Panc1 (cell line): ENCODE results near the gene PHF2. TPM values are rescaled to one million over a fixed set of nuclear protein-coding genes. Genes with fewer than 3 reads are reported as not detected.

Experiments
- ATAC-seq: fragments of 200-7000 bp; cut with Tn5 transposase; 2 replicates; pipeline ENCODE4 v1.9.1; 2020; ENCODE audit warnings: mild to moderate bottlenecking, moderate library complexity
- BruUV-seq: library from RNA; stranded (reverse); fragments of 400-500 nt; replicated peaks from 2 replicates; lab custom pipeline; 2021; lab: Mats Ljungman, UMichigan
- CTCF ChIA-PET: fragments of 300-600 bp; sonication (Branson Sonifier 250); formaldehyde crosslinking; loops from one replicate; lab custom pipeline; 2022; ENCODE audit warnings: antibody characterized with exemption; lab: Charles Lee
- POLR2A ChIA-PET: fragments of 300-600 bp; sonication (Branson Sonifier 250); formaldehyde crosslinking; loops from one replicate; lab custom pipeline; 2022; ENCODE audit warnings: antibody characterized with exemption; lab: Charles Lee
- DNase-seq: peaks from one replicate; pipeline ENCODE4 v3.0.0-alpha.2; 2010; ENCODE audit warnings: low read depth, low spot score
- H3K27ac ChIP-seq: 2 replicates; pipeline ENCODE4 v1.5.1; 2011; ENCODE audit warnings: mild to moderate bottlenecking, low read length, inconsistent platforms
- H3K27me3 ChIP-seq: fragments of 200-500 bp; sonication (Bioruptor generic); 2 replicates; pipeline ENCODE4 v1.6.0; 2014; ENCODE audit warnings: low read length, inconsistent platforms; ENCODE audit not compliant: control insufficient read depth, insufficient read depth
- H3K36me3 ChIP-seq: fragments of 200-500 bp; sonication (Bioruptor generic); 2 replicates; pipeline ENCODE4 v1.5.1; 2014; ENCODE audit warnings: inconsistent platforms, mild to moderate bottlenecking, low read length, moderate library complexity; ENCODE audit not compliant: control insufficient read depth, insufficient read depth
- H3K4me1 ChIP-seq: 2 replicates; pipeline ENCODE4 v1.5.1; 2011; ENCODE audit warnings: inconsistent platforms, mild to moderate bottlenecking, low read length, moderate library complexity; ENCODE audit not compliant: control insufficient read depth, insufficient read depth
- H3K4me3 ChIP-seq, 2 experiments: 2 replicates each; pipeline ENCODE4 v1.5.1; 2011 to 2012; ENCODE audit warnings: low read depth in 2 of 2, low read length in 2 of 2, mild to moderate bottlenecking in 2 of 2, inconsistent platforms in 1 of 2, moderate library complexity in 1 of 2
- H3K9me3 ChIP-seq: fragments of 200-500 bp; sonication (Bioruptor generic); 2 replicates; pipeline ENCODE4 v1.5.1; 2014; ENCODE audit warnings: low read depth, mild to moderate bottlenecking, inconsistent platforms, low read length, moderate library complexity; ENCODE audit not compliant: control insufficient read depth, insufficient read depth
- POLR2AphosphoS5 ChIP-seq: IDR thresholded peaks from 2 replicates; pipeline ENCODE4 v1.6.1; 2012; ENCODE audit warnings: mild to moderate bottlenecking, low read depth, low read length, moderate library complexity
- SIN3A ChIP-seq: IDR thresholded peaks from 2 replicates; pipeline ENCODE4 v1.6.1; 2012; ENCODE audit warnings: low read depth, mild to moderate bottlenecking, low read length, moderate library complexity, borderline replicate concordance; ENCODE audit not compliant: insufficient read depth
- TCF7L2 ChIP-seq: IDR thresholded peaks from 2 replicates; pipeline ENCODE4 v1.6.1; 2011; ENCODE audit warnings: mild to moderate bottlenecking, low read depth, low read length, inconsistent platforms
- in situ Hi-C: cut with HindIII; loops from 2 replicates; pipeline ENCODE4 v1.10.0; 2016; ENCODE audit warnings: low sequenced_read_pairs, low pct_unique_long_range_greater_than_20kb
- intact Hi-C: fragments of 100-400 bp; cut with micrococcal nuclease; formaldehyde crosslinking; loops from one replicate; pipeline ENCODE4 v1.10.0; 2022; ENCODE audit not compliant: unreplicated experiment
- total RNA-seq: library from RNA; stranded (reverse); gene quantifications from one replicate; pipeline ENCODE4 v1.2.1, GENCODE V29; 2021; ENCODE audit not compliant: unreplicated experiment
- TF ChIP-seq, protein P1 (sequence below), 2 experiments: IDR thresholded peaks; 2 replicates each; pipeline ENCODE4 v1.6.1; 2011 to 2012; ENCODE audit warnings: low read depth in 2 of 2, control low read depth in 1 of 2, low read length in 1 of 2, mild to moderate bottlenecking in 1 of 2, moderate library complexity in 1 of 2; ENCODE audit not compliant: insufficient read depth in 1 of 2
- TF ChIP-seq, protein P2 (sequence below): fragments of 450-650 bp; IDR thresholded peaks from 2 replicates; pipeline ENCODE4 v1.5.1; 2017; ENCODE audit warnings: mild to moderate bottlenecking

PHF2 gene
- total RNA-seq, 1 experiment from 2014 or later = 16.6 TPM

DNA sequence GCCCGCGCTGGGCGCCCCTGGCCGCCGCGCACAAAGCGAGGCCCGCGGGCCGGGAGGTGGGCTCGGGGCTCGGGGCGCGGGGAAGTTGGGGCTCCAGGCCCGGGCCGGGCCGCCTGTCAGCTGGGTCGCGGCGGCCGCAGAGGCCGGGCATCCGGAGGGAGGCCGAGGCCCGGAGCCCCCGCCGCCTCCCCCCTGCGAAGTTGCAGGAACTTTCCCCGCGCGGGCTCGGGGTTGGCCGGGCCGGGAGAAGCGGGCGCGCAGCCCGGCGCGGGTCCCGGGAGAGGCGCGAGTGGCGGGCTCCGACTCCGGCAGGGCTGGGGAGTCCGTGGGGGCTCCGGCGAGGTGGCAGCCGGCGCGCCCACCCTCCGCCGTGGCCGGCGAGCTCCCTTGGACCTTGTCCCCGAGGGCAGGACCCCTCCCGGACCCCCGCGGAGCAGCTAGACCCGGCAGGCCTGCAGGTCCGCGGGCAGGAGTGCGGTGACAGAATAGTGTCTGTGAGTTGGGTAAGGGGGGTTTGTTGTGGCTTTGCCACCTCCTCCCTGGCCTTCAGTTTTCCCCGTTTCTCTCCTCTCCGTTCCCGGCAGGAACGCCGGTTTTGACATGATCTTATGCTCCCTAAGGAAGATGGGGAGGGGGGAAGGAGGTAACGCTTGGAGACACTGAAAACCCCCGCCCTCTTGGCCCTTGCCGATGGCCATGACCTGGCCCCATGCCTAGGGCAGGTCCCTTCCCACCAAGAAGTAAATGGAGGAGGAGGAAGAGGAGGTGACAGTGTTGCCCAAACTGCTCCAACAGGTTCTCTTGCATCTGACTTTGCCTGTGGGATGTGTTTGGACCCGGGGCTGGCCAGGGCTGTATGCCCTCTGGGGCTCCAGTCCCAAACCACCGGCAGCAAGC lies 942 bp downstream of the PHF2 start:
- BruUV-seq = no TSS peak
- peaks cover 10% of the 10 kb centered on the region for H3K4me1 ChIP-seq
- no peaks in the 10 kb centered on the region for H3K27me3 ChIP-seq
- TF ChIP-seq TCF7L2 = no peak
- no peak for TF ChIP-seq SIN3A
- TF ChIP-seq, protein P1, sequence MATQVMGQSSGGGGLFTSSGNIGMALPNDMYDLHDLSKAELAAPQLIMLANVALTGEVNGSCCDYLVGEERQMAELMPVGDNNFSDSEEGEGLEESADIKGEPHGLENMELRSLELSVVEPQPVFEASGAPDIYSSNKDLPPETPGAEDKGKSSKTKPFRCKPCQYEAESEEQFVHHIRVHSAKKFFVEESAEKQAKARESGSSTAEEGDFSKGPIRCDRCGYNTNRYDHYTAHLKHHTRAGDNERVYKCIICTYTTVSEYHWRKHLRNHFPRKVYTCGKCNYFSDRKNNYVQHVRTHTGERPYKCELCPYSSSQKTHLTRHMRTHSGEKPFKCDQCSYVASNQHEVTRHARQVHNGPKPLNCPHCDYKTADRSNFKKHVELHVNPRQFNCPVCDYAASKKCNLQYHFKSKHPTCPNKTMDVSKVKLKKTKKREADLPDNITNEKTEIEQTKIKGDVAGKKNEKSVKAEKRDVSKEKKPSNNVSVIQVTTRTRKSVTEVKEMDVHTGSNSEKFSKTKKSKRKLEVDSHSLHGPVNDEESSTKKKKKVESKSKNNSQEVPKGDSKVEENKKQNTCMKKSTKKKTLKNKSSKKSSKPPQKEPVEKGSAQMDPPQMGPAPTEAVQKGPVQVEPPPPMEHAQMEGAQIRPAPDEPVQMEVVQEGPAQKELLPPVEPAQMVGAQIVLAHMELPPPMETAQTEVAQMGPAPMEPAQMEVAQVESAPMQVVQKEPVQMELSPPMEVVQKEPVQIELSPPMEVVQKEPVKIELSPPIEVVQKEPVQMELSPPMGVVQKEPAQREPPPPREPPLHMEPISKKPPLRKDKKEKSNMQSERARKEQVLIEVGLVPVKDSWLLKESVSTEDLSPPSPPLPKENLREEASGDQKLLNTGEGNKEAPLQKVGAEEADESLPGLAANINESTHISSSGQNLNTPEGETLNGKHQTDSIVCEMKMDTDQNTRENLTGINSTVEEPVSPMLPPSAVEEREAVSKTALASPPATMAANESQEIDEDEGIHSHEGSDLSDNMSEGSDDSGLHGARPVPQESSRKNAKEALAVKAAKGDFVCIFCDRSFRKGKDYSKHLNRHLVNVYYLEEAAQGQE (IDR thresholded peaks at IDR 0.05; ENCODE audit: insufficient read depth in 1 of 2, low read depth in 2 of 2, low read length in 1 of 2) = no peak
- TF ChIP-seq, protein P2, sequence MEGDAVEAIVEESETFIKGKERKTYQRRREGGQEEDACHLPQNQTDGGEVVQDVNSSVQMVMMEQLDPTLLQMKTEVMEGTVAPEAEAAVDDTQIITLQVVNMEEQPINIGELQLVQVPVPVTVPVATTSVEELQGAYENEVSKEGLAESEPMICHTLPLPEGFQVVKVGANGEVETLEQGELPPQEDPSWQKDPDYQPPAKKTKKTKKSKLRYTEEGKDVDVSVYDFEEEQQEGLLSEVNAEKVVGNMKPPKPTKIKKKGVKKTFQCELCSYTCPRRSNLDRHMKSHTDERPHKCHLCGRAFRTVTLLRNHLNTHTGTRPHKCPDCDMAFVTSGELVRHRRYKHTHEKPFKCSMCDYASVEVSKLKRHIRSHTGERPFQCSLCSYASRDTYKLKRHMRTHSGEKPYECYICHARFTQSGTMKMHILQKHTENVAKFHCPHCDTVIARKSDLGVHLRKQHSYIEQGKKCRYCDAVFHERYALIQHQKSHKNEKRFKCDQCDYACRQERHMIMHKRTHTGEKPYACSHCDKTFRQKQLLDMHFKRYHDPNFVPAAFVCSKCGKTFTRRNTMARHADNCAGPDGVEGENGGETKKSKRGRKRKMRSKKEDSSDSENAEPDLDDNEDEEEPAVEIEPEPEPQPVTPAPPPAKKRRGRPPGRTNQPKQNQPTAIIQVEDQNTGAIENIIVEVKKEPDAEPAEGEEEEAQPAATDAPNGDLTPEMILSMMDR = no peak
- TF ChIP-seq POLR2AphosphoS5 = no peak
- DNase-seq = no peak
- ATAC-seq = no peak
- peak overlapping the region; percentile 52 to 63 for H3K4me3 ChIP-seq
- no peaks in the 10 kb centered on the region; the same call in 1 of the 2 replicates for H3K36me3 ChIP-seq
- peak overlapping the region; percentile 57 for H3K27ac ChIP-seq
- ChIA-PET CTCF (no interaction called here), POLR2A (no interaction called here)
- intact Hi-C loops (no loop called here), in situ Hi-C loops (no loop called here)
- H3K9me3 ChIP-seq = no peaks in the 10 kb centered on the region

DNA sequence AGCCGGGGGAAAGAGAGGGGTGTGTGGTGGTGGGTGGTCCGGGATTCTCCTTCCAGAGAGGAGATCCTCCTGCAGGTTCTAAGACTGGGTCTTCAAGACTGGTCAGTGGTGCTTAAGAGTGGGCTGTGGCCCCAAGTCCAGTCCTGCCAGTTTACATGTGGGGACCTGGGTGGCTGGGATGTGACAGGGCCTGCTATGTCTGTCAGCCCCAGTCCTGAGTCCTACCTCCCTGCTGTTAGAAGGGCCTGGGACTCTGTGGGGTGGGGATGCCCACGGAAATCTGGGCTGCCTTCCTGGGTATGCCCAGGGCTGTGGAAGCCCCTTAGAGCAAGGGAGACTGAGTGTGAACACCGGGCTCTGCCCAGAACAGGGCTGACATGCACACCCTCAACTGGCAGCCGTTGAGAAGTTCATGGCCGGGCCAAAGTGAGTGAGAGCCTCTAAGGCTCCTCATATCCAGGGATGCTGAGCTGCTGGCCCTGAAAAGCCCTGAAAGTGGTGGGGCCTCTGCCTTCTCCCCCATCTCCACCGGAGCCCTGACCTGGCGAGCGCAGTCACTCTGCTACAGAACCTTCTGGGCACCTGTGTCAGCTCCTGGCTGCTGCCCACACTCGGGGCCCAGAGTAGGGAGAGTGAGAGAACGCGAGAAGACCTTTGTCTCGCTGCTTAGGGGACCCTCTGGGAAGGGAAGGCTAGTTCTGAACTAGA lies 1.7 kb downstream of the PHF2 start:
- Histone ChIP-seq H3K4me3 (peak overlapping the region; percentile 52 to 63), H3K4me1 (peaks cover 10% of the 10 kb centered on the region), H3K36me3 (no peaks in the 10 kb centered on the region; the same call in 1 of the 2 replicates), H3K9me3 (no peaks in the 10 kb centered on the region), H3K27ac (no peak overlapping the region), H3K27me3 (no peaks in the 10 kb centered on the region)
- DNase-seq (no peak), ATAC-seq (peak; percentile 44; the same call in 1 of the 2 replicates)
- POLR2A ChIA-PET = no interaction called here
- intact Hi-C loops = no loop called here
- no TSS peak for BruUV-seq
- in situ Hi-C loops = no loop called here
- TF ChIP-seq SIN3A (no peak), POLR2AphosphoS5 (no peak), TCF7L2 (no peak)
- TF ChIP-seq, protein P2 = no peak
- TF ChIP-seq, protein P1 (IDR thresholded peaks at IDR 0.05; ENCODE audit: insufficient read depth in 1 of 2, low read depth in 2 of 2, low read length in 1 of 2) = no peak
- CTCF ChIA-PET = no interaction called here
